DMS53 treated with DMSO at 0.1 percent for 48 hours (cell line): Measurements from ENCODE around the gene FAAP100.

ENCODE experiments used
- DNase-seq: peaks from one replicate; lab custom pipeline; 2025; ENCODE audit not compliant: unreplicated experiment; lab: John Stamatoyannopoulos, UW

FAAP100 gene

DNA sequence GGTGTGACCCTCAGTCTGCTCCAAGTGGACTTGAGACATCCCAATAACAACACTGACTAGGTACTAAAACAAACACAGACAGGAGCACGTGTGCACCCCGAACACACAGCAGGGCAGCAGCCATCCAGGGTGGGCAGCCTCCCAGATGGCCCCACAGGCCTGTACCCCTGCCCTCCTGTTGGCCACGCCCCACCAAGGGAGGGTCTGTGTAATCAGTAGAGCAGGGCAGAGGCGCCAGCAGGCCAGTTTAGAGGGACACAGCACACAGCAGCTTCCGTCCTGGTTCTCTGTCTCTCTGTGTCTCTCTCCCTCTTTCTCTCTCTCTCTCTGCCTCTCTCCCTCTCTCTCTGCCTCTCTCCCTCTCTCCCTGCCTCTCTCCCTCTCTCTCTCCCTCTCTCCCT, 61.0 kb downstream of the FAAP100 start:
- DNase-seq, result no peak

DNA sequence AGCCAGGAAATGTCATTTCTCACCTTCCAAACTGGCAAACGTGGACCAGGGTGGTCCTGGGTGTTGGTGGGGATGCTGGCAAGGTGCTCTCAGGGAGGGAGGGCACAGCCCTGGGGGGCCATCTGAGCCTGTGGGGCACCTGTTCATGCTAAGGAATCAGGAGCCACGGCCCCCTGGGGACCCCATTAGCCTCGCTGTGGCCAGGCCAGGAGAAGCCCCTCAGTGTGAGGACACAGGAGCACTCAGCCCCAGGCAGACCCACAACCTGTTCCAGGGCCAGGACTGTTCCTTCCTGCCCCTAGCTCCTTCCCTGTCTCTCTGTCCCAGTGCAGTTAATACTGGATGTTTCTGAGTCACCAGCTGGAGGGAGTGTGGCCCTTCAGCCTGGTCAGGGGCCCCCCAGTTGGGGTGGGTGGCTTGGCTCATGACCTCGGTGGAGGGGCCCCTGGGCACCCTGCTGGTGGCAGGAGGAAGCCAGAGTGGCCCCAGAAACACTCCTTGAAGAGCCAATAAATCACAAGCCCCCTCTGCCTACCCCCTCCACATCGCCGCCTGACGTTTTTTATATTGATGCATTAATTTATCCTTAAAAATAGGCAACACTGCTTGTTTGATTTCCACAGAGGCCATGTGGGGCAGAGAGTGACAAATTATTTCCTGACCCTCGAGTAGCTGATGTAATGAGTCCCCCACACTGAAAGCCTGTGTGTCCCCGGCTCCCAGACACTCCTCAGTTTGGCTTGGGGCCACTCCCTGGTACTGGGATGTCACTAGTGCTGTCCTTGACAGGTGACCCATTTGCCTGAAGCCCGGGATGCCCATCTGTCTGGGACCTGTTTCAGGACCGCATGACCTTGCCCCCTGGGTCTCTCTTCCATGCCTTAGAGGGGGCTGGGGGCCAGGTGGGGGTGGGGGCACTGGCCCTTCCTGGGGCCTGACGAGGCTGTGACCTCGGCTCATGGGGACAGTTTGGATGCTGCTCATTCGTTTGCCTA, 61.9 kb downstream of the FAAP100 start:
- DNase-seq, result no peak
